HG03064 (cell line): Measurements from ENCODE around the gene KCNJ16.

ENCODE experiments used
- ATAC-seq: cut with Tn5 transposase; IDR thresholded peaks from one replicate; pipeline ENCODE4 v1.9.1; 2021; ENCODE audit warnings: low read depth; ENCODE audit not compliant: unreplicated experiment

The KCNJ16 gene

DNA sequence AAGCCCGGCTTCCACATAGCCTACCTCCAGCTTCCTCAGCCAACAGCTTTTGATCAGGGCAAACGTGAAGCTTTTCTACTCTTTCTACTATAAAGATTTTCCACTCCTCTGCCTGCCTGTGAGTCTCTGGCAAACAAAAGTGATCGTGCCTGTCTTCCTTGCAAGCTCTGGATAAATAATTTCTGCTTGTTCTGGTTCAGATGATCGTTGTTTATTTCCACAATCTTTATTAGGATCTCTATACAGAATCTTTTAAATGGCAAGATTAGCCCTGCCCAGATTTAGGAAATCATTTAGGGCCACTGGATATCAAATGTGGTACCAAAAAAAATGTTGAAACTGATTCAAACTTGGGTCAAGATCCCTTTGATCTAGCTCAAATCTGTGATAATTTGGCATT lies 20.4 kb downstream of the KCNJ16 start:
- no peak for ATAC-seq

DNA sequence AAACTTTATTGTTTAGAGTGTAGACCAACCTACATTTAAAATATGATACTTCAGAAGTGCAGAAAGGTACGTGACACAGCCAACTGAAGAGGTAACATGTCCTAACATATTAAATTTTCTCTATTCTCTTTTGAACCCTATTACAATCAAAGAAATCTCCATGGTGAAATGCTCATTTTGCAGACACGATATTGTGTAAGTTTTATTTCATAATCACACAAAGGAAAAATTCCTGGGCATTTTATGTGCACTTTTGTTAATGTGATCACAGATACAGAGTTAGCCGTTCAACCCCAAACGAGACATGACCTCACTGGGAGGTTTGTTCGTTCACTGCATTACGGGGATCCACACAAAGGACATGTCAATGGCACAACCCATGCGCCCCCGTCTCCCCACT lies 21.8 kb downstream of the KCNJ16 start:
- no peak for ATAC-seq

DNA sequence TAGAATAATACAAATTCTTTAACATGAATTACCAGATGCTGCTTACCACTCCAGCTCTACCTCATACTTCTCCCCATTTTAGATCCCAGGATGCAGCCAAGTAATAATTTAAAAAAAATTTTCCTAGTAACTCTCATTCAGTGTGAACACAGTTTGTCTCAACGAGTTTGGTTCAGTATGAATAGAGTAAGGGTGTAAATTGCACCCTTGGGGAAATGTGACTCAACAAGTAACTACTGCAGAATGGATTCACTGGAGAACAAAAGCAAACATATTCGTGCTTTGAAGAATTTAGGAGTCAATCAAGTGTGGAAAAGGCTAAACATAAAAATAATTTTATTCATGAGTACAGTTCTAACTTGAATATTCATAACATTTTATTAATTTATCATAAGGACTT lies 23.0 kb downstream of the KCNJ16 start:
- no peak for ATAC-seq

GRCh38 chr17:70099294-70099693 lies 24.3 kb downstream of the KCNJ16 start:
- ATAC-seq, result no peak

GRCh38 chr17:70099884-70100283 lies 24.9 kb downstream of the KCNJ16 start:
- no peak for ATAC-seq

DNA sequence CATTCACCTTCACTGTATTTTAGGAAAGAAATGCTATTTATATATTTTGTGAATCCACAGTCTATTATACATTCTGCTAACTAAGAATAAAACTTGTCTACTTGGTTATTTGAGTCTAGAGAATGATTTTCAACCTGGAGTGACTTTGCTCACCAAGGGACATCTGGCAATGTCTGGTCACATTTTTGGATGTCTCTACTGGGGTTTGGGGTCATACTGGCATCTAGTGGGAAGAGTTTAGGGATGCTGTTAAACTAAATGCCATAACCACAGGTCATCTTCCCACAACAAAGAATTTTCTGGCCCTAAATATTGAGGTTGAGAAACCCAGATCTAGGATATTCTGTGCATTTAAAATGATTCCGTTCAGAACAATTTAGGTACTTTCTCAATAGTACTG lies 26.0 kb downstream of the KCNJ16 start:
- no peak for ATAC-seq

DNA sequence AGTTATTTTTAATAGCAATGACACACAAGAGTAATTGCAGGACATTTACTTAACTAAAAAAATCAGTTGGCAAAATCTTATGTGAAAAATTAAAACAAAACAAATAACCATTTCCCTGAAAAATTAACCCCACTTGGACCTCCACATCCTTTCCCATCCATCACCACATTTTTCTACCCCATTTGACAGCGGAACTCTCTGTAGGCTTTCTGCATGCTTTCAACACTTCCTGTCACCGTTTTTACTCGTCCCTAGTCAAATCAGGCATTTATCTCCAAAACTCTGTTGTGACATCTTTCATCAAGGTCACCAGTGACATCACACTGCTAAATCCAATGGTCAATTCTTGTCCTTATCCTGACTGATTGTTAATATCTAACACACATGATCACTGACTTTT lies 27.5 kb downstream of the KCNJ16 start:
- ATAC-seq, result no peak

DNA sequence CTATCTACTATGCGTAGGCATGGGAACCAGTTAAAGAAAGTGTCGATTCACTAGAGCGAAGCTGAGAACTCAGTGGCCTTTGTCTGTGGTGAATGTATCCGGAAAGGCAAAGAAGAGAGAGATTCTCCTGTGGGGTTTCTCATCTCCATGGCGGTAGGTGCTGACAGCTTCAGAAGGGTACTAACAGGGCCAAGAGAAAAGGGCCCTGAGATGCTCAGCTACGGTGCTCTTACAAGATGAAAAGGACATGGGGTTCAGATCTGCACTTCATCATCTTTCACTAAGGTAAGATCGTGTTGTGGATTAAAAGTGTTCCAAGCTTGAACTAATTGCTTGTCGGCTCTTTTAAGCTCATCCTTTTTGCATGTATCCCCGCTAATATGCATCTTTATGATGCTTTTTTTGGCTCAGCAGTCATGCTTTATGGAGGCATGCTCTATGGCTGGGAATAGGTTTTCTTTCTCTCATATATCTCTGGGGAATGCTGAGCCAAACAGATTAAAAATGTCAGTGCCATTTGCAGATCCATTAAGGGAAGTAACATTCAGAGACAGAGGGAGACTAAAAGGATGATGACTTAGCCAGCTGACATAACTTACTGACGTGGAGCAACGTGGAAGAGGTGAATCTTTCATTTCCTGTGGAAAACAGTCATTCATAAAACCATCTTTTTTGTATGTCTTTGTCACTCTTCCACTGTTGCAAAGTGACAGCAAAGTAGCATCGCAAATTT lies 29.9 kb downstream of the KCNJ16 start:
- no peak for ATAC-seq

GRCh38 chr17:70105641-70106040 lies 30.6 kb downstream of the KCNJ16 start:
- no peak for ATAC-seq

GRCh38 chr17:70106551-70106950 lies 31.5 kb downstream of the KCNJ16 start:
- no peak for ATAC-seq

DNA sequence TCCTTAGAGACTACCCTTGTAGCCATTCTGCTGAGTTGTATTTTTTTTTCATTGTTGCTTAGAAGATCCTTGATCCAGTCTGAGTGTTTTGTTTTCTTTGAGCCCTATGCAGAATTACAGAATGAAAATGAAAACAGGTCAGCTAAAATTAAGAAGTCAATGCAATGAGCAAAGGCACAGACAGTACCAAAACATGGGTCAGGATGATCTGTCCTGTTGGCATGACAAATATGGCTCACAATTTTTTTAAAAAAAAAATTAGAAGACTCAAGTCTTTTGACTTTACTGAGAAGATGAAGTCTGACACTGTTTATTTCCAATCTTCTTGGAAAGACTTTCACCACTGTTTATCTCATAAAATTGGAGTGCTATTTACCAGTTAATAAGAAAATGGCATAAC lies 32.4 kb downstream of the KCNJ16 start:
- ATAC-seq, result no peak

- no peak for ATAC-seq
Measured at GRCh38 chr17:70107904-70108565, 33.0 kb downstream of the KCNJ16 start.

DNA sequence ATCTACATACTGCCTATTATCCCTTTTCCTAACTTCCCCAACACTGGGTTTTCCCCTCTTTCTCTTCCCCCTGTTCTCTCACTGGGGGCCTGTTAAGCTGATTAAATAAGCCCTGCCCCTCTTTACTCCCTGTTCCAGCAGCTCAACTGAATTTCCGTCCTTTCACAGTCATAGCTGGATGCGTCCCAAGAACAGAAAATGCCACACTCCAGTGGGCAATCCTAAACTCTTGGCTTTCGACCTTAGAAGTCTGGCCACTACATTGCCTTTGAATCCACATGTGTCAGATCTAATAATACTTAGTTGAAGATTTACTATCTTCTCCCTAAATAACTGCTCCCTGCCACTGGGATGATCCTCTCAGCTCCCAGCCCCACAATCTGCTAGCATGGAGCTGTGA lies 34.5 kb downstream of the KCNJ16 start:
- no peak for ATAC-seq

- no peak for ATAC-seq
Measured at GRCh38 chr17:70110443-70110880, 35.4 kb downstream of the KCNJ16 start.

GRCh38 chr17:70111201-70111600 lies 36.2 kb downstream of the KCNJ16 start:
- no peak for ATAC-seq

- ATAC-seq, result no peak
Measured at GRCh38 chr17:70114405-70114804, 39.4 kb downstream of the KCNJ16 start.

DNA sequence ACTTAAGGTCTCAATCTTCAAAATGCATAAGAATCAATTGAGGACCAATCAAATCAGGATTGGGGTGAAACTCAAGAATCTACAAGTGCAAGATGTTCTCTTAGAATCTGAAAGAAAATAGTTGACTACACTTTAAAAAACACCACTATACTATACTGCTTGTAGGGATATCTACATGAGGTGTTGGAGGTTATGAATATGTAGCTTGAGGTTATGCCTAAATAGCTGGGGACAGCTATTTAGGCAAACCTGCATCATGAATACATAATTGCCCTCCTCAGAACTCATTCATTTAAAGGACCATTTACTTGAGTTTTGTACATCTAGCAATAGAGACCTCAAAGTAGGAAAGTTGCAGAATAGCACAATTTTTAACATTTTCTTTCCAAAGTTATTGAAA lies 40.1 kb downstream of the KCNJ16 start:
- no peak for ATAC-seq

DNA sequence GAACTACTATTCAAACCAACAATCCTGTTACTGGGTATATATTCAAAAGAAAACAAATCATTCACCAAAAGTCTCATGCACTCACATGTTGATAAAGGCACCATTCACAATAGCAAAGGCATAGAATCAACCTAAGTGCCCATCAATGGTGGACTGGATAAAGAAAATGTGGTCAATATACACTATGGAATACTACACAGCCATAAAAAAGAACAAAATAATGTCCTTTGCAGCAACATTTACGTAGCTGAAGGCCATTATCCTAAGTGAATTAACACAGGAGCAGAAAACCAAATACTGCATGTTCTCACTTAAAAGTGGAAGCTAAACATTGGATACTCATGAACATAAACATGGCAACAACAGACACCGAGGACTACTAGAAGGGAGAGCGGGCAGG lies 41.9 kb downstream of the KCNJ16 start:
- no peak for ATAC-seq

DNA sequence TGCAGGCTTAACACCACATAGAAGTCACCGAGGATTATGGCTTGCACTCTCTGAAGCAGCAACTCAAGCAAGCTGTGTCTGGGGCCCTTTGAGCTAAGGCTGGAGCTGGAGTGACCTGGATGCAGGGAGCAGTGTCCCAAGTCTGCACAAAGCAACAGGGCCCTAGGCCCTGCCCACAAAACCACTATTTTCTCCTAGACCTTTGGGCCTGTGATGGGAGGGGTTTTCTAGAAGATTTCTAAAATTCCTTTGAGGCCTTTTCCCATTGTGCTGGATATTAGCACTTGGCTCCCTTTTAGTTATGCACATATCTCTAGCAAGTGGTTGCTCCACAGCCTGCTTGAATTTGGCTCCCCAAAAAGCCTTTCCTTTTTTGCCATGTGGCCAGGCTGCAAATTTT lies 44.5 kb downstream of the KCNJ16 start:
- ATAC-seq, result no peak

DNA sequence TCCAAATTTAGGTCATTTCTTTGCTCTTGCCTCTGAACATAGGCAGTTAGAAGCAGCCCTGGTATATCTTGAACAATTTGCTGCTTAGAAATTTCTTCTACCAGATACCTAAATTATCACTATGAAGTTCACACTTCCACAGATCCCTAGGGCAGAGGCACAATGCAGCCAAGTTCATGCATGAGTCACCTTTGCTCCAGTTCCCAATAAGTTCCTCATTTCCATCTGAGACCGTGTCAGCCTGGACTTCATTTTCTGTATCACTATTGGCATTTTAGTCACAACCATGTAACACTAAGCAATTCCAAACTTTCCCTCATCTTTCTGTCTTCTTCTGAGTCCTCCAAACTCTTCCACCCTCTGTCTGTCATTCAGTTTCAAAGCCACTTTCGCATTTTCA lies 45.0 kb downstream of the KCNJ16 start:
- ATAC-seq, result no peak

DNA sequence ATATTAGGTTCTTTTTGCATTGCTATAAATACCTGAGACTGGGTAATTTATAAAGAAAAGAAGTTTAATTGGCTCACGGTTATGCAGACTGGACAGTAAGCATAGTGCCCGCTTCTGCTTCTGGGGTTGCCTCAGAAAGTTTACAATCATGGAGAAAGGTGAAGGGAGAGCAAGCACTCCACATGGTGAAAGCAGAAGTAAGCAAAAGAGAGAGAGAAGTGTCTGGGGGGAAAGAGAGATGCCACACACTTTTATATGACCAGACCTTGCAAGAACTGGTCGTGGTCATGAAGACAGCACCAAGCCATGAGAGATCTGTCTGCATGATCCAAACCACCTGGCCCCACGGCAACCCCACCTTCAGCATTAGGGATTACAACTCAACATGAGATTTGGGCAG lies 45.4 kb downstream of the KCNJ16 start:
- ATAC-seq, result no peak

DNA sequence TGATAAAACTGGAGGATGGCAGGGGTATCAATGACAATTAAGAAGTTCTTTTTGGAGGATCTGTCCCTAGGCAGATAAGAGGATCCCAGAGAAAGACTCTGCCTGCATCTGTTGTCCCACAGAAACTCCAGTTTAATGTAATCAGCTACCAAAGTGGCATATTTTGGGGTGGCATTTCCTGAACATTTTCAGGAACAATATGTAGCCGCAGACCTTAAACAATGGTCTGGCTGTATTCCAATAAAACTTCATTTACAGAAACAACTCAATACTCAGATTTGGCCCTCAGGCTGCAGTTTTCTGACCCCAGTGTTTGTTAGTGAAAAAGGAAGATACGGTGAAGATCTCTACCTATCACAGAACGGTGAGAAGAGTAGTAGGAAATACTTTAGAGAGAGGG lies 46.1 kb downstream of the KCNJ16 start:
- ATAC-seq, result no peak
